Keratinocyte (primary cell): ENCODE data around the gene DCXR.

Experiments used
- EZH2 ChIP-seq: IDR thresholded peaks from one replicate; pipeline ENCODE4 v1.6.1; 2012; ENCODE audit warnings: inconsistent platforms, mild to moderate bottlenecking, low read length, moderate library complexity
- TF ChIP-seq, protein P1 (sequence below), 3 experiments: IDR thresholded peaks in 1 of 3; conservative IDR thresholded peaks in 1 of 3; optimal IDR thresholded peaks in 1 of 3; 2 replicates in 2 of 3; 3 replicates in 1 of 3; pipeline versions ENCODE3 to v1.5.1; 2011; ENCODE audit warnings: low read length in 3 of 3, mild to moderate bottlenecking in 3 of 3, moderate library complexity in 2 of 3, control low read depth in 1 of 3, inconsistent platforms in 1 of 3; ENCODE audit not compliant: insufficient read depth in 2 of 3; ENCODE audit errors: extremely low read depth in 1 of 3

DNA sequence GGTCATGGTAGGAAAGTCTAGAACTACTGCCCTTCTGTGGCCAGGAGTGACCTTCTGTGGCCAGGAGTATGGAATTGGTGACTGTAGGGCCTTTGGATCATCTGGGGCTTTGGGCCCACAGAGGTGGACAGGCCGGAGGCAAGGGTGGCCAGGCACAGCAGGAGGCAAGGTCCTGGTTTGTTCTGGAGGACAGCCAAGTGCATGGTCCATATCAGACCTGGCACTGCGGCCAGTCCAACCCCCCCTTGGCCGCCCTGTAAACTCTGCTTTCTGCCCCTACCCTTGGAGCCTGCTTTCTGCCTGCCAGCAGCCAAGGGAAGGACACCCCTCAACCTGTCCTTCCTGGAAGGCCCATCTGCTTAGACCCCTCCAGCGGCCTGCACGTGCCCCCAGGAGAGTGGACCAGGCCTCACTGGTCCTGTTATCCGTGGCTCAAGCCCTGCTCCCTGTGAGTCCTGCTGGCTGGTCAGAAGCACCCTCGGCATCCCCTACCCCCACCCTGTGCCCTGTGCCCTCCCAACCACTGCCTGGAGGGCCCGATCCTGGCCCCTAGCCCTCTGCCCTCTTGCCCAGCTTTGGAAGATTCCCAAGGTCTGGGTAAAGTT, 2.3 kb upstream of the DCXR start:
- TF ChIP-seq, protein P1, sequence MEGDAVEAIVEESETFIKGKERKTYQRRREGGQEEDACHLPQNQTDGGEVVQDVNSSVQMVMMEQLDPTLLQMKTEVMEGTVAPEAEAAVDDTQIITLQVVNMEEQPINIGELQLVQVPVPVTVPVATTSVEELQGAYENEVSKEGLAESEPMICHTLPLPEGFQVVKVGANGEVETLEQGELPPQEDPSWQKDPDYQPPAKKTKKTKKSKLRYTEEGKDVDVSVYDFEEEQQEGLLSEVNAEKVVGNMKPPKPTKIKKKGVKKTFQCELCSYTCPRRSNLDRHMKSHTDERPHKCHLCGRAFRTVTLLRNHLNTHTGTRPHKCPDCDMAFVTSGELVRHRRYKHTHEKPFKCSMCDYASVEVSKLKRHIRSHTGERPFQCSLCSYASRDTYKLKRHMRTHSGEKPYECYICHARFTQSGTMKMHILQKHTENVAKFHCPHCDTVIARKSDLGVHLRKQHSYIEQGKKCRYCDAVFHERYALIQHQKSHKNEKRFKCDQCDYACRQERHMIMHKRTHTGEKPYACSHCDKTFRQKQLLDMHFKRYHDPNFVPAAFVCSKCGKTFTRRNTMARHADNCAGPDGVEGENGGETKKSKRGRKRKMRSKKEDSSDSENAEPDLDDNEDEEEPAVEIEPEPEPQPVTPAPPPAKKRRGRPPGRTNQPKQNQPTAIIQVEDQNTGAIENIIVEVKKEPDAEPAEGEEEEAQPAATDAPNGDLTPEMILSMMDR (optimal IDR thresholded peaks at IDR 0.05 in 1 of 3, IDR thresholded peaks at IDR 0.05 in 1 of 3, conservative IDR thresholded peaks at IDR 0.05 in 1 of 3; ENCODE audit: extremely low read depth in 1 of 3, insufficient read depth in 2 of 3, low read length in 3 of 3), result no peak
- TF ChIP-seq EZH2, result no peak
